Natural killer cell (primary cell): ENCODE measurements around the gene CAPN15. TPM values are rescaled to one million over a fixed set of nuclear protein-coding genes. Genes with fewer than 3 reads are reported as not detected.

Source experiments
- ATAC-seq, 3 donors: fragments of 150-1000 bp in 2 of 3; fragments of 200-7000 bp in 1 of 3; cut with Tn5 transposase; 1 replicate in 1 of 3; 2 replicates in 2 of 3; pipeline ENCODE4 v1.10.0; 2021; ENCODE audit warnings: mild to moderate bottlenecking in 2 of 3, moderate library complexity in 2 of 3
- DNase-seq, 2 donors: peaks; one replicate each; pipeline versions ENCODE4 v3.0.0 to v3.0.0-alpha.2; 2013 to 2021; ENCODE audit warnings: mixed read lengths in 1 of 2
- H3K27ac ChIP-seq: one replicate; pipeline ENCODE4 v1.5.1; 2013; ENCODE audit warnings: mild to moderate bottlenecking, low read length
- H3K27me3 ChIP-seq: one replicate; pipeline ENCODE4 v1.6.1; 2013; ENCODE audit warnings: low read length; ENCODE audit not compliant: control insufficient read depth, insufficient read depth
- H3K36me3 ChIP-seq: one replicate; pipeline ENCODE4 v1.6.1; 2013; ENCODE audit warnings: low read length; ENCODE audit not compliant: control insufficient read depth, insufficient read depth
- H3K4me1 ChIP-seq: one replicate; pipeline ENCODE4 v1.6.1; 2013; ENCODE audit warnings: low read length; ENCODE audit not compliant: control insufficient read depth, insufficient read depth
- H3K4me3 ChIP-seq: one replicate; pipeline ENCODE4 v1.5.1; 2013; ENCODE audit warnings: low read length
- H3K9me3 ChIP-seq: one replicate; pipeline ENCODE4 v1.6.1; 2013; ENCODE audit warnings: low read length; ENCODE audit not compliant: control insufficient read depth, insufficient read depth
- H3K27ac Mint-ChIP-seq, 2 donors: one replicate each; pipeline ENCODE4 v1.8.0; 2022; ENCODE audit warnings: mild to moderate bottlenecking in 2 of 2, mixed read lengths in 2 of 2, moderate library complexity in 1 of 2
- H3K27me3 Mint-ChIP-seq, 2 donors: one replicate each; pipeline ENCODE4 v1.8.0; 2022; ENCODE audit warnings: low read depth in 2 of 2, mixed read lengths in 2 of 2
- H3K36me3 Mint-ChIP-seq: one replicate; pipeline ENCODE4 v1.8.0; 2022; ENCODE audit warnings: mixed read lengths
- H3K4me1 Mint-ChIP-seq, 2 donors: one replicate each; pipeline ENCODE4 v1.8.0; 2022; ENCODE audit warnings: mixed read lengths in 2 of 2
- H3K4me3 Mint-ChIP-seq: one replicate; pipeline ENCODE4 v1.8.0; 2022; ENCODE audit warnings: mild to moderate bottlenecking, moderate library complexity, mixed read lengths
- H3K9me3 Mint-ChIP-seq, 2 donors: one replicate each; pipeline ENCODE4 v1.8.0; 2022; ENCODE audit warnings: mixed read lengths in 2 of 2
- WGBS: methylation state at CpG from one replicate; pipeline ENCODE4 v1.1.7; 2013; ENCODE audit warnings: missing lambda C conversion rate; ENCODE audit not compliant: insufficient coverage; 5-methylcytosine and 5-hydroxymethylcytosine counted together
- intact Hi-C: fragments of 100-400 bp; cut with micrococcal nuclease; formaldehyde crosslinking; loops from one replicate; pipeline ENCODE4 v1.14.2; 2022
- total RNA-seq, 4 donors: library from RNA; stranded (reverse); fragments of 120-200 nt in 1 of 4; gene quantifications; one replicate each; pipeline versions ENCODE4 v1.2.3 to v1.2.4, GENCODE V29; 2013 to 2022
- TF ChIP-seq, protein P1 (sequence below): fragments of 200-600 bp; IDR thresholded peaks from one replicate; pipeline ENCODE4 v1.8.0; 2022; ENCODE audit warnings: antibody characterized with exemption

Gene CAPN15
- total RNA-seq, 3 donors from 2014 or later (not counting 1 experiment from before 2014, with no cell fraction given), result 151 to 275 (median 186) TPM

DNA sequence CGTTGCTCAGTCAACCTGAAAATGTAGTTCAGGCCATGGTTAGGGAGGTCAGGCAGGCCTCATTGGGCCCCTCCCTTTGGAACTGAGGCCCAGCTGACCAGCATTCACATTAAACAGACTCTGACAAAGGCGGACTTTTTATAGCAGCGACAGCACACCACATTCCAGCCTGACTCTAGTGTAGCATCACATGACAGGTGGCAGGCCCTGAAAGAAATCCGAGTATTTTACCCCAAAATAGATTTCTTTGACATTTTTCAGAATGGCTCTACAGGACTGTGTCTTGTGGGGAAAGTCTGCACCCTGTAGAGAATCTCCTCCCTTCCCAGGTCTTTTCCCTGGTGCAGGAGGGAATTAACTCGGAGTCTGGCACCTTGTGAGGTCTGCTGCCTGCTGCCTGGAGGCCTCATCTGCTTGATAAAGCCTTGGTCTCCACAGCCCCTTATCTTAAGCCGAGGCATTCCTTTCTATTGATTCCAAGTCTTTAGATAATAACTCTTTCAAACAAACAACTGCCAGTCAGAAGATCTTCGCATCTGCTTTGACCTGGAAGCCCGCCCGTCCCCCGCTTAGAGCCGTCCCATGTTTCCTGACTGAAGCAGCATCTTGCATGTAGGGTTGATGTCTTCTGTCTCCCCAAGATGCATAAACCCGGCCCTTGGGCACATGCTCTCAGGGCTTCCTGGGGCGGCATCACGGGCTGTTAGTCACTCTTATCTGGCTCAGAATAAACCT lies 44.0 kb upstream of the CAPN15 start:
- intact Hi-C loops, result no loop called here
- Mint-ChIP-seq H3K36me3 (no peaks in the 10 kb centered on the region), H3K27ac (no peak overlapping the region), H3K9me3 (no peaks in the 10 kb centered on the region), H3K4me1 (no peaks in the 10 kb centered on the region), H3K4me3 (no peak overlapping the region), H3K27me3 (no peaks in the 10 kb centered on the region)
- ATAC-seq (no peak), DNase-seq (no peak)
- Histone ChIP-seq H3K27ac (no peak overlapping the region), H3K4me1 (no peaks in the 10 kb centered on the region), H3K36me3 (peaks cover 6% of the 10 kb centered on the region), H3K27me3 (no peaks in the 10 kb centered on the region), H3K9me3 (no peaks in the 10 kb centered on the region), H3K4me3 (no peak overlapping the region)
- WGBS, result 96% methylated on average over 14 of the region's 14 CpGs
- TF ChIP-seq, protein P1, sequence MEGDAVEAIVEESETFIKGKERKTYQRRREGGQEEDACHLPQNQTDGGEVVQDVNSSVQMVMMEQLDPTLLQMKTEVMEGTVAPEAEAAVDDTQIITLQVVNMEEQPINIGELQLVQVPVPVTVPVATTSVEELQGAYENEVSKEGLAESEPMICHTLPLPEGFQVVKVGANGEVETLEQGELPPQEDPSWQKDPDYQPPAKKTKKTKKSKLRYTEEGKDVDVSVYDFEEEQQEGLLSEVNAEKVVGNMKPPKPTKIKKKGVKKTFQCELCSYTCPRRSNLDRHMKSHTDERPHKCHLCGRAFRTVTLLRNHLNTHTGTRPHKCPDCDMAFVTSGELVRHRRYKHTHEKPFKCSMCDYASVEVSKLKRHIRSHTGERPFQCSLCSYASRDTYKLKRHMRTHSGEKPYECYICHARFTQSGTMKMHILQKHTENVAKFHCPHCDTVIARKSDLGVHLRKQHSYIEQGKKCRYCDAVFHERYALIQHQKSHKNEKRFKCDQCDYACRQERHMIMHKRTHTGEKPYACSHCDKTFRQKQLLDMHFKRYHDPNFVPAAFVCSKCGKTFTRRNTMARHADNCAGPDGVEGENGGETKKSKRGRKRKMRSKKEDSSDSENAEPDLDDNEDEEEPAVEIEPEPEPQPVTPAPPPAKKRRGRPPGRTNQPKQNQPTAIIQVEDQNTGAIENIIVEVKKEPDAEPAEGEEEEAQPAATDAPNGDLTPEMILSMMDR, result no peak

DNA sequence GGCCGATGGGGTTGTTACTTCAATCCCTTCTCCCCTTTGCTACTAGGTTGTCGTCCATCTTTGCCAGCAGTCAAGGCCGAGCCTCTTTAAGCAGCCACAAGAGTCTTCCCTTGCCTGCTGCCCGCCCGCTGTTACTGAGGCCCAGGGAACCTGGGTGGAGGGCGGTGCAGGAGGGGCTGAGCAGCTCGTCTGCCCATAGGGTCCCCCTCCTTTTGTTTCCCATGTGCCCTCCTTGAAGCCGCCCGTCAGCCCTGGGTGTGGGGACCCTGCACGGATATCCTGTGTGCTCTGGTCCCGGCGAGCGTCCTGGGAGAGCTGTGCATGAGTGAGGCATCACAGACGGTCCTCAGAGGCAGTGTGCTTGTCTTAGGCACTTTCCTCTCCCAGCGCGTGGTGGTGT lies 37.9 kb upstream of the CAPN15 start:
- 97% methylated on average over 16 of the region's 16 CpGs for WGBS
- H3K36me3 ChIP-seq, result peaks cover 11% of the 10 kb centered on the region
- H3K4me1 ChIP-seq, result no peaks in the 10 kb centered on the region
- no peak for DNase-seq
- intact Hi-C loops, result no loop called here
- H3K27ac ChIP-seq, result no peak overlapping the region
- no peaks in the 10 kb centered on the region for H3K36me3 Mint-ChIP-seq
- H3K4me3 Mint-ChIP-seq, result no peak overlapping the region
- no peak overlapping the region for H3K4me3 ChIP-seq
- no peaks in the 10 kb centered on the region for H3K27me3 Mint-ChIP-seq
- H3K4me1 Mint-ChIP-seq, result no peaks in the 10 kb centered on the region
- TF ChIP-seq, protein P1, result no peak
- no peaks in the 10 kb centered on the region for H3K9me3 Mint-ChIP-seq
- no peaks in the 10 kb centered on the region for H3K9me3 ChIP-seq
- no peak for ATAC-seq
- H3K27me3 ChIP-seq, result no peaks in the 10 kb centered on the region
- H3K27ac Mint-ChIP-seq, result no peak overlapping the region

DNA sequence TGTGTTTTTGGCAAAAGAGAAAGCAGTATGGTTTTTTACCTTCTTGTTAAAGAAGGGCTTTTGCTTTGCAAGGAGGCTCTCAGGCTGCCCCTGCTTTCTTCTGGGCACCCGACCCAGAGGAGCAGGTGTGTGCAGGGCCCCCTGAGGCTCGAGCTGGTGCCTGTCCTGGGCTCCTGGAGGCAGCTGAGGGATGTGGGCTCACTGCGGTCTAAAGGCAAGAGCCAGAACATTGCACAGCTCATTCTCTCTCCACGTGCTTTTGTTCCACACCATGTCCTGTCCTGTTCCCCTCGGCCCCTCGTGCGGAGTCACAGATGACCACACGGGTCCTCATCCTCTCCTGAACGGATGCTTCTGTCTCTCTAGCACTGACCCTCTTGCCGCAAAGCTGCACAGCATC lies 36.7 kb upstream of the CAPN15 start:
- TF ChIP-seq, protein P1, result no peak
- H3K27ac Mint-ChIP-seq, result no peak overlapping the region
- H3K4me1 Mint-ChIP-seq, result peaks cover 0 to 8% of the 10 kb centered on the region in 2 donors
- H3K9me3 Mint-ChIP-seq, result no peaks in the 10 kb centered on the region
- H3K27me3 Mint-ChIP-seq, result no peaks in the 10 kb centered on the region
- H3K27me3 ChIP-seq, result no peaks in the 10 kb centered on the region
- intact Hi-C loops, result no loop called here
- no peak overlapping the region for H3K4me3 ChIP-seq
- H3K9me3 ChIP-seq, result no peaks in the 10 kb centered on the region
- no peaks in the 10 kb centered on the region for H3K4me1 ChIP-seq
- H3K36me3 Mint-ChIP-seq, result no peaks in the 10 kb centered on the region
- DNase-seq (no peak), ATAC-seq (no peak)
- peaks cover 11% of the 10 kb centered on the region for H3K36me3 ChIP-seq
- no peak overlapping the region for H3K4me3 Mint-ChIP-seq
- no peak overlapping the region for H3K27ac ChIP-seq
- WGBS, result 94% methylated on average over 10 of the region's 10 CpGs
